Ishikawa (cell line): ENCODE measurements around the gene TEAD1.
A peak's percentile ranks its signal among the peaks of the same experiment; 100 is the strongest.

ENCODE experiments used
- CEBPB ChIP-seq: IDR thresholded peaks from 2 replicates; pipeline ENCODE4 v1.6.1; 2012
- CREB1 ChIP-seq: IDR thresholded peaks from 2 replicates; pipeline ENCODE4 v1.6.1; 2012; ENCODE audit warnings: low read depth
- EGR1 ChIP-seq: IDR thresholded peaks from 2 replicates; pipeline ENCODE4 v1.6.1; 2012
- EP300 ChIP-seq: IDR thresholded peaks from 2 replicates; pipeline ENCODE4 v1.6.1; 2012; ENCODE audit warnings: borderline replicate concordance
- FOXM1 ChIP-seq: IDR thresholded peaks from 2 replicates; pipeline ENCODE4 v1.6.1; 2012; ENCODE audit warnings: low read depth, borderline replicate concordance
- MAX ChIP-seq: IDR thresholded peaks from 2 replicates; pipeline ENCODE4 v1.6.1; 2012
- NFIC ChIP-seq: IDR thresholded peaks from 2 replicates; pipeline ENCODE4 v1.6.1; 2012
- RAD21 ChIP-seq: IDR thresholded peaks from 2 replicates; pipeline ENCODE4 v1.6.1; 2012; ENCODE audit warnings: low read depth
- REST ChIP-seq: IDR thresholded peaks from 2 replicates; pipeline ENCODE4 v1.6.1; 2012; ENCODE audit warnings: low read depth, mild to moderate bottlenecking
- TAF1 ChIP-seq: IDR thresholded peaks from 2 replicates; pipeline ENCODE4 v1.6.1; 2012; ENCODE audit warnings: low read depth, mild to moderate bottlenecking
- TCF12 ChIP-seq: IDR thresholded peaks from 2 replicates; pipeline ENCODE4 v1.6.1; 2012; ENCODE audit warnings: low read depth
- TEAD4 ChIP-seq: IDR thresholded peaks from 2 replicates; pipeline ENCODE4 v1.6.1; 2012
- USF1 ChIP-seq: IDR thresholded peaks from 2 replicates; pipeline ENCODE4 v1.6.1; 2012
- YY1 ChIP-seq: IDR thresholded peaks from 2 replicates; pipeline ENCODE4 v1.6.1; 2012; ENCODE audit warnings: low read depth
- ZBTB7A ChIP-seq: IDR thresholded peaks from 2 replicates; pipeline ENCODE4 v1.6.1; 2012; ENCODE audit warnings: low read depth

The TEAD1 gene

GRCh38 chr11:12768726-12769673 lies 94.8 kb downstream of the TEAD1 start:
- TF ChIP-seq EP300 (no peak), FOXM1 (no peak), CEBPB (no peak), CREB1 (no peak), MAX (no peak), RAD21 (no peak), USF1 (no peak)

GRCh38 chr11:12769834-12770345 lies 95.7 kb downstream of the TEAD1 start:
- TF ChIP-seq YY1 = no peak
- TF ChIP-seq ZBTB7A = no peak
- TF ChIP-seq MAX = no peak
- no peak for TF ChIP-seq CEBPB
- peak; percentile 86 for TF ChIP-seq TEAD4
- TF ChIP-seq CREB1 = peak; percentile 27; the same call in 1 of the 2 replicates
- TF ChIP-seq EP300 = peak; percentile 17; the same call in 1 of the 2 replicates

GRCh38 chr11:12770435-12770834 lies 96.2 kb downstream of the TEAD1 start:
- TF ChIP-seq YY1 (no peak), NFIC (no peak), USF1 (no peak), TCF12 (no peak), EP300 (no peak), CREB1 (no peak), ZBTB7A (no peak), TEAD4 (no peak), EGR1 (no peak)

- no peak for TF ChIP-seq ZBTB7A
- TF ChIP-seq NFIC = no peak
- no peak for TF ChIP-seq TAF1
- no peak for TF ChIP-seq EGR1
- TF ChIP-seq RAD21 = no peak
- TF ChIP-seq TCF12 = no peak
- TF ChIP-seq TEAD4 = no peak
- TF ChIP-seq YY1 = no peak
- no peak for TF ChIP-seq EP300
These were observed 96.9 kb downstream of the TEAD1 start for GRCh38 chr11:12770966-12771597.

- no peak for TF ChIP-seq EP300
- no peak for TF ChIP-seq YY1
- TF ChIP-seq REST = no peak
- no peak for TF ChIP-seq RAD21
- TF ChIP-seq TEAD4 = no peak
- no peak for TF ChIP-seq NFIC
- TF ChIP-seq MAX = no peak
- no peak for TF ChIP-seq FOXM1
- no peak for TF ChIP-seq EGR1
- TF ChIP-seq TCF12 = no peak
- no peak for TF ChIP-seq TAF1
- TF ChIP-seq ZBTB7A = no peak
- no peak for TF ChIP-seq USF1
- no peak for TF ChIP-seq CREB1
- TF ChIP-seq CEBPB = no peak
These were observed 97.7 kb downstream of the TEAD1 start for GRCh38 chr11:12771875-12772274.

- TF ChIP-seq TAF1 (no peak), RAD21 (no peak), CREB1 (no peak), REST (no peak), CEBPB (no peak), USF1 (no peak), TCF12 (no peak), YY1 (no peak)
These were observed 98.1 kb downstream of the TEAD1 start for GRCh38 chr11:12772324-12772723.
